Measurements from ENCODE around the gene HSPA2.
"Not testable (repeated sequence)": the region's sequence is repeated elsewhere in the genome, so short reads cannot be mapped to it uniquely, and the experiment has no call there.

Gene HSPA2

GRCh38 chr14:64516969-64517368, 23.6 kb upstream of the HSPA2 start:
- no peak for DNase-seq

GRCh38 chr14:64517667-64518066, 22.9 kb upstream of the HSPA2 start:
- DNase-seq = not testable (repeated sequence)

- DNase-seq = no peak
Measured at GRCh38 chr14:64518229-64518628, 22.3 kb upstream of the HSPA2 start.

GRCh38 chr14:64520699-64521098, 19.8 kb upstream of the HSPA2 start:
- DNase-seq = no peak

- no peak for DNase-seq
Measured at GRCh38 chr14:64522591-64523355, 17.8 kb upstream of the HSPA2 start.

GRCh38 chr14:64525354-64525753, 15.2 kb upstream of the HSPA2 start:
- DNase-seq = no peak

- DNase-seq = no peak
Measured at GRCh38 chr14:64531567-64531966, 9.0 kb upstream of the HSPA2 start.

- DNase-seq = no peak
Measured at GRCh38 chr14:64536488-64537245, 3.9 kb upstream of the HSPA2 start.

GRCh38 chr14:64541261-64541971, 875 bp downstream of the HSPA2 start:
- DNase-seq = peak; percentile 3

- peak; percentile 7 for DNase-seq
Measured at GRCh38 chr14:64541972-64542835, 1.7 kb downstream of the HSPA2 start.

GRCh38 chr14:64542836-64543201, 2.3 kb downstream of the HSPA2 start:
- no peak for DNase-seq

- DNase-seq = no peak
Measured at GRCh38 chr14:64544607-64545312, 4.2 kb downstream of the HSPA2 start.

- DNase-seq = no peak
Measured at GRCh38 chr14:64549016-64549415, 8.5 kb downstream of the HSPA2 start.

GRCh38 chr14:64549791-64550620, 9.5 kb downstream of the HSPA2 start, which contains the start of gene PPP1R36:
Gene PPP1R36 (plus strand): TSS chr14:64549961. CDS start chr14:64549998, 37 bp downstream.
- DNase-seq = peak; percentile 55

GRCh38 chr14:64550621-64551333, 10.2 kb downstream of the HSPA2 start:
- no peak for DNase-seq

GRCh38 chr14:64554556-64554955, 14.0 kb downstream of the HSPA2 start:
- no peak for DNase-seq

GRCh38 chr14:64556526-64556925, 16.0 kb downstream of the HSPA2 start:
- DNase-seq = no peak

GRCh38 chr14:64558216-64558615, 17.7 kb downstream of the HSPA2 start:
- DNase-seq = not testable (repeated sequence)

GRCh38 chr14:64561631-64562030, 21.1 kb downstream of the HSPA2 start:
- DNase-seq = no peak

- DNase-seq = no peak
Measured at GRCh38 chr14:64562436-64562835, 21.9 kb downstream of the HSPA2 start.
